Activated CD8-positive, alpha-beta memory T cell treated with anti-CD3 and anti-CD28 coated beads for 48 hours (primary cell): ENCODE measurements around the gene RBM20.
"Not testable (repeated sequence)": the region's sequence is repeated elsewhere in the genome, so short reads cannot be mapped to it uniquely, and the experiment has no call there.

ENCODE experiments used
- DNase-seq, 3 experiments: peaks; one replicate each; pipeline ENCODE4 v3.0.0-alpha.2; 2020; ENCODE audit warnings: low read depth in 2 of 3, low spot score in 2 of 3

RBM20 gene

DNA sequence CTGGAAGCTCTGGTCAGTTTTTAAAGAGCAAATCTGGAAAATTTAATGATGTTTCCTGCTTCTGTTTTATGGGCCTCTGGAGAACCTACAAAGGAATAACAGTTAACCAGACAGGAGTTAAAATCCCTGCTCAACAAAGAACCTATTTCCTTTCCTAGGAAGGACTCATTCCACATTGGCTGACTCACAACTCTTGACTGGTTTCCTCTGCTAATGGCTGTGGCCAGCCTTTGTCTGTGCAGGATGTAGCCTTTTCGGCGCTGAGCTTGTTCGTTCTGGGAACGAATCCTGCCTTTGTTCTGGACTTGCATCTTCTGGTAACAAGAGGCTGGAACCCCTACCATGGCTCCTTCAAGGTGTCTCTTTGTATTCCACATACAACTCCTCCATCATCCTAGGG, 114.8 kb downstream of the RBM20 start:
- DNase-seq = no peak

GRCh38 chr10:110759523-110759922, 115.4 kb downstream of the RBM20 start:
- DNase-seq = no peak

- DNase-seq = no peak
Measured at GRCh38 chr10:110762109-110762848, 118.1 kb downstream of the RBM20 start.

DNA sequence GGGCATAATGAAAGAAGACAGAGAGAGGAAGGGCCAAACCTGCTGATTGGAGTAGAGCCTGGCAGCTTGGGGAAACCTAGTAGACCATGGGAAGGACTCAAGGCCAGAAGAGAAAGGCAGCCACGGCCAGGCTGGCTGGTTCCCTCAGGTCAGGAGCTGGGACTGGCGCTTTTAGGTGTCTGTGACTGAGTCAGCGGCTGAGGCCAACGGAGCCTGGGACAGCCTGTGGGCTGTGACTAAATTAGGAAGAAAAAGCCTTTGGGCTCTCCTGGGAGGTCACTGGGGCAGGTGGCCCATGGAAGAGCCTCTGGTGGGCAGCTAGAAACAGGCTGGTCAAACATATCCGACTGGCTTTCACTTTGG, 118.7 kb downstream of the RBM20 start:
- DNase-seq = no peak

GRCh38 chr10:110764378-110764777, 120.2 kb downstream of the RBM20 start:
- no peak for DNase-seq

DNA sequence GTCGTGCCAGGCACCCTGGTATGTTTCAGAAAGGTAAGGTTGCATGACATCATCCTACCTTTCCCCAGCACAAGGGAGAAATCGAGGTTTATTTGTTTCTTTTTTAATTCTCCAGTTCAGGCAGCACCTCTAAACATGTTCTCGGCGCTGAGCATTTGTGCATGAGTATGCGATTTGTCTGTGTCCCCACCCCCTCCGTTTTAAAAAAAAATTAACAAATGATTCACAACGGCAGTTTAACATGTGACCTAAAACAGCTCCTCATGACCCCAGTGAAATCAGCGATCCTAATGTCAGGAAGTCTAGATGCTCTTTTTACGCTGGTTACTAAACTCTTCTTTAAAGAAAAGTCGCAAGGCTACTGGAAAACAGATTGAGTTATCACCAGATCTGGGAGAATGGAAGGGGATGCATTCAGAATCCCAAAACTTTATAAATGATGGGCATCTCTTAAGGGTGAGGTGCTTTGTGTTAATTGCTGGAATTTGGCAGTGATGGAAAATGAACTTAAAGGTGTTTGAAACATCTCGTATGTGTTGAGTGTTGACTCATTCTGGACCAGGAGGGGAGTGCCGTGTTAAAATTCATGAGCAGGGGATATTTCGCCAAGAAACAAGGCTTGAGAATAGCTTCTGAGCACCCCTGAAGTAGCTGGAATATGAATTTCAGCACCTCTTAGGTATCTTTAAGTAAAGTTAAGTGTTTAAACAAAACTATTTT, 120.8 kb downstream of the RBM20 start:
- DNase-seq = no peak

DNA sequence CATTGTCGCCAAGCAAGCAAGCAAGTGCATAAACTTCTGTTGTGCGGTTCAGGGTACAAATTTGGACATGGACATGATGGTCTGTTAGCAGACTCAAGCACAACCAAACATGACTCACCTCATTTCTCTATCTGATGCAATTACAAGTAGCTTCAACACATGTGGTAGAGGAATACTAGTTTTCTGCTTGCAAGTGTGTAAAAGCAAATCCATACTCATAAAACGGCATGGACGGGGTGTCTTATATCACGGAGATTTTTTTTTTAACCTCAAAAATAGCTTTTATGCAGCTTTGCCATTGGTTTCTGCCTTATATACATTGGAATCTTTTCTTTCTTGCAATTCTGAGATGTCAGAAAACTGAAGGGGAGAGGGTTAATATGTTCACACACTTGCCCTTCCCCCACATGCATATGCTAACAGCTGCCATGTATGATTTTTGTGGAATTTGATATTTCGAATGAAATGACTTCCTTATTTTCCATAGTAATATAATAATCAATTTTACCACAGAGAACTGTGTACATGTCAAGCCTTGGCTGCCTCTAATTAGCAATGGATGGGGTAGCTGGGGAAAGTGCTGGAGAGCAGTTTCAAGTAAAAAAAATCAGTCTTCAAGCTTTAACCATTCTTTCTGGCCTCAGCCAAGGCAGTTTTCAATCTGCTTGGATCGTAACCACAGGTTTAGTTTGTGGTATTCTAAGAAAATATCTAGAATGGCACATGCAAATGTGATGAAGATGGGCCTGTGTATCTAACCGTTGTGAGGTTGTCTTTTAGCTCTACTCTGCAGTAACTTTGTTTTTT, 121.6 kb downstream of the RBM20 start:
- DNase-seq = no peak

DNA sequence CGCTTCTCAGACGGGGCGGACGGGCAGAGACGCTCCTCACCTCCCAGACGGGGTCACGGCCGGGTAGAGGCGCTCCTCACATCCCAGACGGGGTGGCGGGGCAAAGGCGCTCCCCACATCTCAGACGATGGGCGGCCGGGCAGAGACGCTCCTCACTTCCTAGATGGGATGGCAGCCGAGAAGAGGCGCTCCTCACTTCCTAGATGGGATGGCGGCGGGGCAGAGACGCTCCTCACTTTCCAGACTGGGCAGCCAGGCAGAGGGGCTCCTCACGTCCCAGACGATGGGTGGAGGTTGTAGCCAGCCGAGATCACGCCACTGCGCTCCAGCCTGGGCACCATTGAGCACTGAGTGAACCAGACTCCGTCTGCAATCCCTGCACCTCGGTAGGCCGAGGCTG, 123.5 kb downstream of the RBM20 start:
- not testable (repeated sequence) for DNase-seq

DNA sequence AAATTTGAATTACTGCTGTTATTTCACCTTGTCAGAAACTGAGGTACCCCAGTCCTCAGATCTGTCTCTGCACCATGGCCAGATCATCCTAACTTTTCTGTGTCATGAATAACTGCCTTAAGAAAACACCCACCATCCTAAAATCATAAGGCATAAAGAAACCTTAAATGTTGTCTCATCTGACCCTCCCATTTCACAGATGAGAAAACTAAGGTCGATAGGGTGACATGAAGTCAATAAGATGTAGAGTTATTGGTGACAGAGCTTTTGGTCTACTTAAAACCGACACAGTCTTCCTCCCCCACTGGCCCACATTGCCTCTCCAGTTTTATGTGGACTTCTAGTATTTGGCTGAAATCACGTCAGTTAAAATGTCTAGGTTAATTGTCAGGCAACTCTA, 126.1 kb downstream of the RBM20 start:
- no peak for DNase-seq

- DNase-seq = no peak
Measured at GRCh38 chr10:110771486-110771885, 127.3 kb downstream of the RBM20 start.

GRCh38 chr10:110771991-110772390, 127.9 kb downstream of the RBM20 start:
- DNase-seq = no peak

DNA sequence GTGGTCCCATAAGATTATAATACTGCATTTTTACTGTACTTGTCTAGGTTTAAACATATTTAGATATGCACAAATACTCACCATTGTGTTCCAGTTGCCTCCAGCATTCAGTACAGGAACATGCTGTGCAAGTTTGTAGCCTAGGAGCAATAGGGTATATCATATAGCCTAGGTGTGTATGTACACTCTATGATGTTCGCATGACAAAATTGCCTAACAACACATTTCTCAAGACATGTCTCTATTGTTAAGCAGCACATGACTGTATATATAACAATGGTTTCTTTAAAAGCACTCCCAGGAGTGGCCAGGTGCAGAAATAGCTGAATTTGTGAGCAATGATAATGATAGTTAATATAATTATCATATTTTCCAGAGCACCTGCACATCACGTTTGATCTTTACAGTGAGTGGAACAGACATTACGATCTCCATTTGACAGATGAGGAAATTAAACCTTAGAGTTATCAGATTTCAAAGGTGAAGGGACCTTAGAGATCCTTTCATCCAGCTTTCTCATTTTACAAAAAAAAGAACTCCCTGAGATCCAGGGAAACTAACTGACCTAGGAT, 128.4 kb downstream of the RBM20 start:
- no peak for DNase-seq

- no peak for DNase-seq
Measured at GRCh38 chr10:110773693-110774068, 129.5 kb downstream of the RBM20 start.

DNA sequence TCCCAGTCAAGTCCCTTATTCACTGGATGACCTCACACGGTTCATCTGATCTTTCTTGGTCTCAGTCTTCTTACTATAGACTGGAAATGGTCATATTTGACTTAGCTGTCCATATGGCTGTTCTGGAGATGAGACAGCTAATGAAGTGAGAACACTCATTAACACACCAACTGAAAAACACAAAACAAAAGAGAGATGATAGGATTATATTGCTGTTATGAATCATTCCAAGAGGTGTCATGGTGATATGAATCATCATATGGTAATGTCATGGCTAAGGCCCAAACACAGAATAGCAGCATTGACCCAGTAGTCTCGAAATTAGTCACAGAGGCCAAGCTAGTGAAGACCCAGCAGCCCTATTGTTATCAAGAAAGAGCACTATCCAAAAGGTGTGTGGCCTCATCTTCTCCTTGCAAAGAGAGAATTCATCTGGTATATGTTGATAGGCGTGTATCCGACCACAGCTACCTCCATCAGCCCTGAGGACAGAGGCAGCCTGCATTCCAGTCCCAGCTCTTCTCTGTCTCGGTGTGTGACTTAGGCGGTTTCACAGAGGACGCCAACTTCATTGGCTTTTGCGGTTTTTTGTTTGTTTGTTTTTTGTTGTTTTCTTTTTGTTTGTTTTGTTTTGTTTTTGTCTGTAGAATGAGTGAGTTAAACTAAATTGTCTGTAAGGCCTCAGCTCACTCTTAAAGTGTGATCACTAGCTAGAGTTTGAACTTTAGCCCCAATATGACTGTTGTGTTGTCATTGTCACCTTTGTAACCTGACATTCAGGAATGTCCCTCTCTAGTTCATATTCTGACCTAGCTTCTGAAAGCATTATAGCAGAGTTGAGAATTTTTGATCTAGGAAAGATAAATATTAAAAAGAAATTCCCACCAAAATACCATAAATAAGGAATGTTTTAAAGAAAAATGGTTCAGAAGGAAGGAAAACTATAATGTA, 130.2 kb downstream of the RBM20 start:
- DNase-seq = peak in 1 of 3 experiments; percentile 14

DNA sequence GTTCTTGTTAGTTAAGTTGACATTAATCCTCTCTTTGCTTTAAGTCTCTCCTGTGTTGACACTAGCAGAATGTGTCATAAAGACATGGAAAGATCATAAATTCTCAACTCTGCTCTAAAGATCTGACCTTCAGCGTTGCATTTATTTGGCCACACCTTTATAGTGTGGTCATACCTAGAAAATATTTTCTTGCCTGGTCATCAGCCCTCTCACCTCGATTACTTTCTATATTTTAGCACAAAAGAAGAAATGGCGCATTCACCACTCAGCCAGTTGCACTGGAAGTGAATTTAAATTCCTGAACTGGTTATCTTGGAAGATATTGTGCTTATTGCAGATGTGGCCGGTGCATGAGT, 130.9 kb downstream of the RBM20 start:
- DNase-seq = no peak

GRCh38 chr10:110775406-110775805, 131.3 kb downstream of the RBM20 start:
- no peak for DNase-seq

DNA sequence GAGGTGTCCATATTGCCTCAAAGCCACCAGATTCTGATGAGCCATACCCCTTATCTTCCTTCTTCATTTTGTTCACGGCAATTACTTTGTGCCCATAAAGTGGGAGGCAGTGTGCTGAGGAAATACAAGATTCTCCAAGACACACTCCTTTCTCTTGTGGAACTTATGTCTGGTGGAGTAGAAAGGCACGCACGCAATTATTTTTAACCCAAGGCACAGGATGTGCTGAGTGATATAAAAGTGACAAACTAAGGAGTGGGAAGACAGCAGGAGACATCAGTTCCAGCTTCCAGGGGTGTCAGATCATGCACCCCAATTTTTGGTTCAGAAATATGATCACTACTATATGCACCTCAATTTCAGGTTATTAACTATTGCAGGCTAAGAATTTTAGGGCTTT, 132.9 kb downstream of the RBM20 start:
- no peak for DNase-seq

DNA sequence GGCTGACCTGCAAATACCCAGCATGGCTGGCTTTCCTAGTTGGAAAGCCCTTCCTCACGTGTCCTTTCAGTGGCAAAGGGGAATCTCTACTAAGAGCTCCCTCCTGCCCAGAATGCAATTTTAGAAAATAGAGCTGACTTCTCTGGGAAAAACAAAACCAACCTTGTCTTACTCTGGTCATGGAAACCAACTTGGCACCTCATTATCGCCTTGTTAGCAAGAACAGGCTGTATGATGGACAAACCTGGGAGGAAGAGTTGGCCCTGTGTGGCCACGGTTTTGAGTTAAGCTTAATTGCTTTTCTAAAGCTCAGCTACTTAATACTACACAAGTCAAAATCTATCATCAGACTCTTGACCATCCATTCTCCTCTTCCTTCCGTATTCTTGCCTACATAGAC, 133.5 kb downstream of the RBM20 start:
- no peak for DNase-seq

DNA sequence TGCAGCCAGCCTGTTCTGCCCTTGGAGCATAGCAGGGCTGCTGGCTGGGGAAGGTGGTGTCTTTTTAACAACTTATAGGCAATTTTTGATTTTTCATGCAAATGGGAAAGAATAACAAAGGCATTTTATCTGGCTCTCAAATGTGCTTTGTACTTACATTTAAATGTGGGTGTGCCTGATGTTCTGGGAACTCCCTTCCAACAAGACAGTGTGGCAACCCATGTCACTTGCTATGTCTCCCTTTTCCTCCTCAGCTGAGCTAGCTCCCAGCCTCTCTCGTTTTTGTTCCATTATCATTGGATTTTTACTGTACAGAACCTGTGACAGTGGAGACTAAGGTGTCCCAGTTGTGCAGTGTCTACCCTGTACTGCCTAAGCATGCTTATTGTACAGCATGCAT, 134.1 kb downstream of the RBM20 start:
- no peak for DNase-seq

GRCh38 chr10:110779489-110779888, 135.4 kb downstream of the RBM20 start:
- DNase-seq = no peak

GRCh38 chr10:110780704-110781103, 136.6 kb downstream of the RBM20 start:
- no peak for DNase-seq
